ENCODE results near the gene OBSCN. TPM values are rescaled to one million over a fixed set of nuclear protein-coding genes. Genes with fewer than 3 reads are reported as not detected.

Gene OBSCN
- total RNA-seq, 1 donor from 2014 or later: 22.1 TPM

DNA sequence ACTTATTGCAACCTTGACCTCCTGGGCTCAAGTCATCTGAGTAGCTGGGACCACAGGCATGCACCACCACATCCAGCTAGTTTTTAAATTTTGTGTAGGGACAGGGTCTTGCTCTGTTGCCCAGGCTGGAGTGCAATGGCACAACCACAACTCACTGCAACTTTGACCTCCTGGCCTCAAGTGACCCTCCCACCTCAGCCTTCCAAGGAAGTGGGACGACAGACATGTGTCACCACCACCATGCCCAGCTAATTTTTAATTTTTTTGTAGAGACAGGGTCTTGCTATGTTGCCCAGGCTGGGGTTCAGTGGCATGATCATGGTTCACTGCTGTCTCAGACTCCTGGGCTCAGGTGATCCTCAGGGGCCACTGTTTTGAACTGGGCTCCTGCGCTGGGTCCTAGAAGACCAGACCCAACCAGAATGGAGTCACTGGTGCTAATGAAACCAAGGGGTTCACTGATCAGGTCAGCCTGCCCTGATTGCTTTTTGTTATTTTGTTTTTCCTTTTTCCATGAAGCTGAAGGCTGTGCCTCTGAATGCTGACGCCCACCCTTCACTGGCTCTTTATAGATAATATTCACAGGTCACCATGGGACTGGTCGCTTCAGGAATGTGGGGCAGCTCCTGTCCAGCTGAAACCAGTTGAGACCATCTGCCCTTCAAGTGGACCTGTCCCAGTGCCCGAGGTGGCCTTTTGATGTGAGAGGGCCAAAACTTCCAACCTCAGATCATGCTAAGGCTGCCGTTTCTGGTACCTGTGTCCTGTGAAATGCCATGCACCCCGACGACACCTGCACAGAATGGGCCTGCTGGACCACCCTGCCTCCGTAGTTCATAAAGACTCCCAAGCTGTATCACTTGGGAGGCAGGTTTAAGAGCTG, 203.9 kb downstream of the OBSCN start:
- Mint-ChIP-seq H3K9me3 (no peaks in the 10 kb centered on the region), H3K4me3 (ENCODE audit: low read depth) (no peak overlapping the region), H3K27ac (no peak overlapping the region), H3K4me1 (ENCODE audit: low read depth) (peaks cover 14% of the 10 kb centered on the region), H3K36me3 (ENCODE audit: low read depth) (peaks cover 5% of the 10 kb centered on the region), H3K27me3 (ENCODE audit: low read depth) (peaks cover 9% of the 10 kb centered on the region)
- intact Hi-C loops (cut with micrococcal nuclease): no loop called here
- DNase-seq (ENCODE audit: low spot score): no peak

DNA sequence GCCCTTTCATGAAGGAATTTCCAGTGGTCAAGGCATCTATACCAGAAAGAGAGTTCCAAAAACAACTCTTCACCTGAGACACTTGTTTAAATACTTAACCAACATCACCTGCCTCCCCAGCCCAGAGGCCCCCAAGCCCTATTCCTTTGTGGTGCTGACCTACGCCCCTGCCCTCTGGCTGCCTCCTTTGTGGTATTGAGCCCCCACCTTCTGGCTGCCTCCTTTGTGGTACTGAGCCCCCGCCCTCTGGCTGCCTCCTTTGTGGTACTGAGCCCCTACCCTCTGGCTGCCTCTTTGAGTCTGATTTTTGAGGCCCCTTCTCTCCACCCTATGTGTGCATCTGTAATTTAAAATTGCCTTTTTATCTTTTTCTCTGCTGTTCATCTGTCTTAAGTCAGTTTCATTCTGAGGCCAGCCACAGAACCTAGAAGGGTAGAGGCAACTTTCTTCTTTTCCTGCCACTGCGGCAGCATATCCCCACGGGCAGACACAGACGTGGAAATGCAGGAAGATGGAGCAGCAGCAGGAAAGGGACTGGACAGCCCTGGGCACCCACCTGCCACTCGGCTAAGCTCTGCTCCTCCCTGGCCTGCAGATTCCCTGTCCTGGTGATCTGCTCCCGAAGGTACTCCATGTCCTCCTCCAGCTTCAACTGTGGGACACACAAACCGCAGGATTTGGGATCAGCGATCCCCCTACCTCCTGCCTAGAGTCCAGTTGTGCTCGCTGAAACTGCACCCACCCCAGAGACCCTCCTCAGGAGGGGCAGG, 205.6 kb downstream of the OBSCN start:
- H3K4me1 Mint-ChIP-seq (ENCODE audit: low read depth): peaks cover 12% of the 10 kb centered on the region
- no peak overlapping the region for H3K4me3 Mint-ChIP-seq (ENCODE audit: low read depth)
- intact Hi-C loops (cut with micrococcal nuclease): no loop called here
- peaks cover 15% of the 10 kb centered on the region for H3K27me3 Mint-ChIP-seq (ENCODE audit: low read depth)
- no peak overlapping the region for H3K27ac Mint-ChIP-seq
- H3K36me3 Mint-ChIP-seq (ENCODE audit: low read depth): peaks cover 5% of the 10 kb centered on the region
- DNase-seq (ENCODE audit: low spot score): no peak
- H3K9me3 Mint-ChIP-seq: no peaks in the 10 kb centered on the region

GRCh38 chr1:228414511-228415211, 206.8 kb downstream of the OBSCN start:
- Mint-ChIP-seq H3K27me3 (ENCODE audit: low read depth) (peaks cover 21% of the 10 kb centered on the region), H3K36me3 (ENCODE audit: low read depth) (peaks cover 5% of the 10 kb centered on the region), H3K4me3 (ENCODE audit: low read depth) (no peak overlapping the region), H3K4me1 (ENCODE audit: low read depth) (peaks cover 11% of the 10 kb centered on the region), H3K9me3 (no peaks in the 10 kb centered on the region), H3K27ac (no peak overlapping the region)
- DNase-seq (ENCODE audit: low spot score): no peak
- intact Hi-C loops (cut with micrococcal nuclease): no loop called here

- no peak for DNase-seq (ENCODE audit: low spot score)
- Mint-ChIP-seq H3K27me3 (ENCODE audit: low read depth) (peaks cover 21% of the 10 kb centered on the region), H3K4me3 (ENCODE audit: low read depth) (peak overlapping the region; percentile 38), H3K27ac (no peak overlapping the region), H3K9me3 (no peaks in the 10 kb centered on the region), H3K36me3 (ENCODE audit: low read depth) (peaks cover 7% of the 10 kb centered on the region), H3K4me1 (ENCODE audit: low read depth) (peaks cover 11% of the 10 kb centered on the region)
- intact Hi-C loops (cut with micrococcal nuclease): no loop called here
These were observed 207.4 kb downstream of the OBSCN start for GRCh38 chr1:228415221-228415620.

- peaks cover 11% of the 10 kb centered on the region for H3K4me1 Mint-ChIP-seq (ENCODE audit: low read depth)
- peak overlapping the region; percentile 51 for H3K4me3 Mint-ChIP-seq (ENCODE audit: low read depth)
- no peak for DNase-seq (ENCODE audit: low spot score)
- H3K9me3 Mint-ChIP-seq: no peaks in the 10 kb centered on the region
- H3K27me3 Mint-ChIP-seq (ENCODE audit: low read depth): peaks cover 21% of the 10 kb centered on the region
- no peak overlapping the region for H3K27ac Mint-ChIP-seq
- H3K36me3 Mint-ChIP-seq (ENCODE audit: low read depth): peaks cover 6% of the 10 kb centered on the region
- intact Hi-C loops (cut with micrococcal nuclease): loop anchor here (1.0 to 2.0 kb wide), 2 partner anchors 9 to 71 kb away; partner anchors contain the start of gene RNF187
These were observed 208.0 kb downstream of the OBSCN start for GRCh38 chr1:228415853-228416216.

GRCh38 chr1:228416217-228416933, 208.5 kb downstream of the OBSCN start, which contains the start of gene TRIM17:
Gene TRIM17 (minus strand): TSS chr1:228416861. CDS start chr1:228415072, 1,789 bp downstream.
- DNase-seq (ENCODE audit: low spot score): no peak
- peaks cover 6% of the 10 kb centered on the region for H3K36me3 Mint-ChIP-seq (ENCODE audit: low read depth)
- intact Hi-C loops (cut with micrococcal nuclease): loop anchor here (1.0 to 2.0 kb wide), 2 partner anchors 9 to 70 kb away; partner anchors contain the start of gene RNF187
- H3K27ac Mint-ChIP-seq: peak within 1 kb of the TSS; percentile 56
- peaks cover 21% of the 10 kb centered on the region for H3K27me3 Mint-ChIP-seq (ENCODE audit: low read depth)
- no peaks in the 10 kb centered on the region for H3K9me3 Mint-ChIP-seq
- peaks cover 16% of the 10 kb centered on the region for H3K4me1 Mint-ChIP-seq (ENCODE audit: low read depth)
- peak within 1 kb of the TSS; percentile 77 for H3K4me3 Mint-ChIP-seq (ENCODE audit: low read depth)

- Mint-ChIP-seq H3K4me1 (ENCODE audit: low read depth) (peaks cover 18% of the 10 kb centered on the region), H3K9me3 (no peaks in the 10 kb centered on the region), H3K27me3 (ENCODE audit: low read depth) (peaks cover 21% of the 10 kb centered on the region), H3K36me3 (ENCODE audit: low read depth) (peaks cover 6% of the 10 kb centered on the region), H3K27ac (no peak overlapping the region), H3K4me3 (ENCODE audit: low read depth) (peak overlapping the region; percentile 77)
- intact Hi-C loops (cut with micrococcal nuclease): loop anchor here (2.0 kb wide), 1 partner anchor 70 kb away; the partner anchor contains the start of gene RNF187
- DNase-seq (ENCODE audit: low spot score): no peak
These were observed 209.2 kb downstream of the OBSCN start for GRCh38 chr1:228417061-228417460.

GRCh38 chr1:228417483-228418203, 209.8 kb downstream of the OBSCN start:
- no peak overlapping the region for H3K27ac Mint-ChIP-seq
- H3K4me1 Mint-ChIP-seq (ENCODE audit: low read depth): peaks cover 20% of the 10 kb centered on the region
- intact Hi-C loops (cut with micrococcal nuclease): loop anchor here (2.0 kb wide), 1 partner anchor 69 kb away; the partner anchor contains the start of gene RNF187
- H3K36me3 Mint-ChIP-seq (ENCODE audit: low read depth): peaks cover 6% of the 10 kb centered on the region
- H3K9me3 Mint-ChIP-seq: no peaks in the 10 kb centered on the region
- H3K27me3 Mint-ChIP-seq (ENCODE audit: low read depth): peaks cover 21% of the 10 kb centered on the region
- H3K4me3 Mint-ChIP-seq (ENCODE audit: low read depth): no peak overlapping the region
- no peak for DNase-seq (ENCODE audit: low spot score)

- peaks cover 13% of the 10 kb centered on the region for H3K27me3 Mint-ChIP-seq (ENCODE audit: low read depth)
- no peak overlapping the region for H3K4me3 Mint-ChIP-seq (ENCODE audit: low read depth)
- H3K27ac Mint-ChIP-seq: no peak overlapping the region
- no peak for DNase-seq (ENCODE audit: low spot score)
- peaks cover 16% of the 10 kb centered on the region for H3K4me1 Mint-ChIP-seq (ENCODE audit: low read depth)
- intact Hi-C loops (cut with micrococcal nuclease): no loop called here
- H3K36me3 Mint-ChIP-seq (ENCODE audit: low read depth): peaks cover 6% of the 10 kb centered on the region
- H3K9me3 Mint-ChIP-seq: no peaks in the 10 kb centered on the region
These were observed 213.4 kb downstream of the OBSCN start for GRCh38 chr1:228420968-228421826.

- peaks cover 6% of the 10 kb centered on the region for H3K36me3 Mint-ChIP-seq (ENCODE audit: low read depth)
- H3K4me3 Mint-ChIP-seq (ENCODE audit: low read depth): no peak overlapping the region
- H3K27me3 Mint-ChIP-seq (ENCODE audit: low read depth): peaks cover 8% of the 10 kb centered on the region
- no peak overlapping the region for H3K27ac Mint-ChIP-seq
- H3K4me1 Mint-ChIP-seq (ENCODE audit: low read depth): peaks cover 13% of the 10 kb centered on the region
- no peaks in the 10 kb centered on the region for H3K9me3 Mint-ChIP-seq
- no peak for DNase-seq (ENCODE audit: low spot score)
- intact Hi-C loops (cut with micrococcal nuclease): no loop called here
These were observed 215.7 kb downstream of the OBSCN start for GRCh38 chr1:228423404-228424053.

Data from activated T-helper 2 cell treated with anti-CD3 and anti-CD28 coated beads, Interferon-gamma antibody, Interleukin-2, Interleukin-4, amounts not matched to agents 10 μg/mL and 5 μg/mL and 100 μg/mL, durations not matched to agents 14 hours and 24 hours and 36 hours (primary cell).